ENCODE results near the gene PTTG1IP2.

Gene PTTG1IP2

GRCh38 chr7:90503367-90503766, 33.9 kb downstream of the PTTG1IP2 start:
- Mint-ChIP-seq H3K9me3 (no peaks in the 10 kb centered on the region), H3K4me1 (no peaks in the 10 kb centered on the region)
- no peak for ATAC-seq

GRCh38 chr7:90507692-90508091, 38.3 kb downstream of the PTTG1IP2 start:
- ATAC-seq (no peak), DNase-seq (no peak)
- H3K9me3 Mint-ChIP-seq: no peaks in the 10 kb centered on the region
- H3K36me3 Mint-ChIP-seq (ENCODE audit: low read depth): no peaks in the 10 kb centered on the region
- H3K4me3 Mint-ChIP-seq: no peak overlapping the region
- no peaks in the 10 kb centered on the region for H3K4me1 Mint-ChIP-seq
- H3K27ac Mint-ChIP-seq: no peak overlapping the region
- H3K27me3 Mint-ChIP-seq: peaks cover 7% of the 10 kb centered on the region

More at GRCh38 chr7:90503367-90503766, 33.9 kb downstream of the PTTG1IP2 start:
- H3K4me3 Mint-ChIP-seq: no peak overlapping the region
- H3K27ac Mint-ChIP-seq: no peak overlapping the region
- no peak for DNase-seq
- no peaks in the 10 kb centered on the region for H3K36me3 Mint-ChIP-seq (ENCODE audit: low read depth)
- peaks cover 3% of the 10 kb centered on the region for H3K27me3 Mint-ChIP-seq

GRCh38 chr7:90511776-90512175, 42.3 kb downstream of the PTTG1IP2 start:
- no peak overlapping the region for H3K4me3 Mint-ChIP-seq
- H3K36me3 Mint-ChIP-seq (ENCODE audit: low read depth): no peaks in the 10 kb centered on the region
- peaks cover 7% of the 10 kb centered on the region for H3K27me3 Mint-ChIP-seq
- no peaks in the 10 kb centered on the region for H3K4me1 Mint-ChIP-seq
- H3K9me3 Mint-ChIP-seq: no peaks in the 10 kb centered on the region
- DNase-seq (no peak), ATAC-seq (no peak)
- no peak overlapping the region for H3K27ac Mint-ChIP-seq

GRCh38 chr7:90512821-90513254, 43.4 kb downstream of the PTTG1IP2 start:
- no peak overlapping the region for H3K4me3 Mint-ChIP-seq
- peaks cover 7% of the 10 kb centered on the region for H3K27me3 Mint-ChIP-seq

GRCh38 chr7:90516257-90516656, 46.8 kb downstream of the PTTG1IP2 start:
- no peak for ATAC-seq
- Mint-ChIP-seq H3K36me3 (ENCODE audit: low read depth) (no peaks in the 10 kb centered on the region), H3K4me1 (no peaks in the 10 kb centered on the region), H3K27ac (no peak overlapping the region), H3K9me3 (no peaks in the 10 kb centered on the region), H3K27me3 (peaks cover 3% of the 10 kb centered on the region), H3K4me3 (no peak overlapping the region)
- DNase-seq: no peak

More at GRCh38 chr7:90512821-90513254, 43.4 kb downstream of the PTTG1IP2 start:
- Mint-ChIP-seq H3K36me3 (ENCODE audit: low read depth) (no peaks in the 10 kb centered on the region), H3K4me1 (no peaks in the 10 kb centered on the region), H3K9me3 (no peaks in the 10 kb centered on the region), H3K27ac (no peak overlapping the region)
- no peak for ATAC-seq
- DNase-seq: no peak

- Mint-ChIP-seq H3K9me3 (no peaks in the 10 kb centered on the region), H3K36me3 (ENCODE audit: low read depth) (no peaks in the 10 kb centered on the region), H3K4me3 (no peak overlapping the region), H3K4me1 (no peaks in the 10 kb centered on the region), H3K27ac (no peak overlapping the region), H3K27me3 (peaks cover 5% of the 10 kb centered on the region)
- no peak for ATAC-seq
- DNase-seq: no peak
Measured at GRCh38 chr7:90518630-90519029, 49.2 kb downstream of the PTTG1IP2 start.

- H3K27ac Mint-ChIP-seq: no peak overlapping the region
- DNase-seq (no peak), ATAC-seq (no peak)
- no peaks in the 10 kb centered on the region for H3K9me3 Mint-ChIP-seq
- no peak overlapping the region for H3K4me3 Mint-ChIP-seq
- H3K27me3 Mint-ChIP-seq: peaks cover 2% of the 10 kb centered on the region
- no peaks in the 10 kb centered on the region for H3K36me3 Mint-ChIP-seq (ENCODE audit: low read depth)
- no peaks in the 10 kb centered on the region for H3K4me1 Mint-ChIP-seq
Measured at GRCh38 chr7:90520484-90520883, 51.0 kb downstream of the PTTG1IP2 start.

GRCh38 chr7:90530263-90530662, 60.8 kb downstream of the PTTG1IP2 start:
- no peaks in the 10 kb centered on the region for H3K9me3 Mint-ChIP-seq
- DNase-seq: no peak
- H3K4me3 Mint-ChIP-seq: no peak overlapping the region
- H3K27me3 Mint-ChIP-seq: peaks cover 8% of the 10 kb centered on the region
- ATAC-seq: no peak
- no peak overlapping the region for H3K27ac Mint-ChIP-seq
- H3K36me3 Mint-ChIP-seq (ENCODE audit: low read depth): no peaks in the 10 kb centered on the region
- H3K4me1 Mint-ChIP-seq: no peaks in the 10 kb centered on the region

GRCh38 chr7:90532231-90532929, 62.9 kb downstream of the PTTG1IP2 start:
- Mint-ChIP-seq H3K4me3 (no peak overlapping the region), H3K27ac (no peak overlapping the region), H3K36me3 (ENCODE audit: low read depth) (no peaks in the 10 kb centered on the region), H3K9me3 (no peaks in the 10 kb centered on the region), H3K27me3 (peaks cover 8% of the 10 kb centered on the region), H3K4me1 (no peaks in the 10 kb centered on the region)
- no peak for ATAC-seq
- DNase-seq: no peak

GRCh38 chr7:90536449-90536848, 67.0 kb downstream of the PTTG1IP2 start:
- peaks cover 1% of the 10 kb centered on the region for H3K27me3 Mint-ChIP-seq
- no peak overlapping the region for H3K27ac Mint-ChIP-seq
- no peak overlapping the region for H3K4me3 Mint-ChIP-seq
- H3K36me3 Mint-ChIP-seq (ENCODE audit: low read depth): no peaks in the 10 kb centered on the region
- no peaks in the 10 kb centered on the region for H3K4me1 Mint-ChIP-seq
- no peak for DNase-seq
- H3K9me3 Mint-ChIP-seq: no peaks in the 10 kb centered on the region
- ATAC-seq: no peak

- H3K27me3 Mint-ChIP-seq: no peaks in the 10 kb centered on the region
Measured at GRCh38 chr7:90538405-90538804, 69.0 kb downstream of the PTTG1IP2 start.

GRCh38 chr7:90540406-90540805, 71.0 kb downstream of the PTTG1IP2 start:
- H3K9me3 Mint-ChIP-seq: no peaks in the 10 kb centered on the region
- no peak for ATAC-seq

More at GRCh38 chr7:90538405-90538804, 69.0 kb downstream of the PTTG1IP2 start:
- DNase-seq (no peak), ATAC-seq (no peak)
- Mint-ChIP-seq H3K4me1 (no peaks in the 10 kb centered on the region), H3K36me3 (ENCODE audit: low read depth) (no peaks in the 10 kb centered on the region), H3K9me3 (no peaks in the 10 kb centered on the region), H3K27ac (no peak overlapping the region), H3K4me3 (no peak overlapping the region)

GRCh38 chr7:90551036-90551435, 81.6 kb downstream of the PTTG1IP2 start:
- H3K4me1 Mint-ChIP-seq: no peaks in the 10 kb centered on the region
- H3K36me3 Mint-ChIP-seq (ENCODE audit: low read depth): no peaks in the 10 kb centered on the region
- peaks cover 4% of the 10 kb centered on the region for H3K9me3 Mint-ChIP-seq
- no peak for ATAC-seq
- no peak overlapping the region for H3K27ac Mint-ChIP-seq
- peaks cover 7% of the 10 kb centered on the region for H3K27me3 Mint-ChIP-seq
- no peak for DNase-seq
- H3K4me3 Mint-ChIP-seq: no peak overlapping the region

More at GRCh38 chr7:90540406-90540805, 71.0 kb downstream of the PTTG1IP2 start:
- Mint-ChIP-seq H3K27ac (no peak overlapping the region), H3K4me3 (no peak overlapping the region), H3K36me3 (ENCODE audit: low read depth) (no peaks in the 10 kb centered on the region), H3K4me1 (no peaks in the 10 kb centered on the region), H3K27me3 (no peaks in the 10 kb centered on the region)
- DNase-seq: no peak

- Mint-ChIP-seq H3K9me3 (peaks cover 4% of the 10 kb centered on the region), H3K27ac (no peak overlapping the region), H3K36me3 (ENCODE audit: low read depth) (no peaks in the 10 kb centered on the region), H3K27me3 (peaks cover 9% of the 10 kb centered on the region), H3K4me1 (no peaks in the 10 kb centered on the region), H3K4me3 (no peak overlapping the region)
- DNase-seq (no peak), ATAC-seq (no peak)
Measured at GRCh38 chr7:90552521-90552920, 83.1 kb downstream of the PTTG1IP2 start.

GRCh38 chr7:90560730-90561129, 91.3 kb downstream of the PTTG1IP2 start:
- Mint-ChIP-seq H3K9me3 (no peaks in the 10 kb centered on the region), H3K4me3 (no peak overlapping the region), H3K4me1 (no peaks in the 10 kb centered on the region), H3K27ac (no peak overlapping the region), H3K36me3 (ENCODE audit: low read depth) (no peaks in the 10 kb centered on the region), H3K27me3 (peaks cover 3% of the 10 kb centered on the region)
- DNase-seq: no peak
- no peak for ATAC-seq
